Measurements from ENCODE around the gene TMPRSS6.

Gene TMPRSS6

DNA sequence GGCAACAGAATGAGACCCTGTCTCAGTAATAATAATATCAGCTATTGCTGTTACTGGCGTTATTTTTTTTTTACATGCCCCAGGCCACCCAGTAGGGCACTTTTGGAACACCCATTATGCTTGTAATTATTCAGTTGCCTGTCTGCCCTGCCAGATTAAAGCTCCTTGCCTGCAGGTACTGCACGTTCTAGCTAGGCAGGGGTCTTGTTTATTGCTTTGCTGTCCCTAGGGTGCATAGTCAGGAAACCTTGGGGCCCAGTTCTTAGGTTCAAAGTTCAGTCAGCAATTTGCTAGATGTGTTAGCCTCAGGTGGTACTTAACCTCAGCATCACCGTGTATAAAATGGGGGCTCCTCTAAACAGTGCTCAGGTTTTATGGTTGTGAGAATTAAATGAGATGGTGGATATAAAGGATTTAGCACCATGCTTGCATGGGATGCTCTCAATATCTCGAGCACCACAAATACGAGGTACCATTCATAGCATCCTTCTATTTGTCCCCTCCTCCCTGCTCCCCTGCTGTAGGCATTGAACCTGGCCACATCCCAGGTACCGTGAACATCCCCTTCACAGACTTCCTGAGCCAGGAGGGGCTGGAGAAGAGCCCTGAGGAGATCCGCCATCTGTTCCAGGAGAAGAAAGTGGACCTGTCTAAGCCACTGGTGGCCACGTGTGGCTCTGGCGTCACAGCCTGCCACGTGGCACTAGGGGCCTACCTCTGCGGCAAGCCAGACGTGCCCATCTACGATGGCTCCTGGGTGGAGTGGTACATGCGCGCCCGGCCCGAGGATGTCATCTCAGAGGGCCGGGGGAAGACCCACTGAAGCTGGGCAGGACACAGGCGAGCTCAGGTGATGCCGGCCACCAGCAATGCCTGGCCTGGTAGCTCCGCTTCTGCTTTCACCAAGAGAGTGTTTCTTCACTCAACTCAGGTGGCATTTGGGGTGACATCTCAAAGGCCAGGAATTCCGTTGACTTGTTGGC lies 80.5 kb downstream of the TMPRSS6 start:
- no peak for DNase-seq
- no peak overlapping the region for H3K4me3 ChIP-seq (ENCODE audit: low read depth, low read length)
- H3K36me3 ChIP-seq = peaks cover 32% of the 10 kb centered on the region
- no peaks in the 10 kb centered on the region for H3K27me3 ChIP-seq (ENCODE audit: insufficient read depth, low read depth, severe bottlenecking)
- TF ChIP-seq, protein P1, sequence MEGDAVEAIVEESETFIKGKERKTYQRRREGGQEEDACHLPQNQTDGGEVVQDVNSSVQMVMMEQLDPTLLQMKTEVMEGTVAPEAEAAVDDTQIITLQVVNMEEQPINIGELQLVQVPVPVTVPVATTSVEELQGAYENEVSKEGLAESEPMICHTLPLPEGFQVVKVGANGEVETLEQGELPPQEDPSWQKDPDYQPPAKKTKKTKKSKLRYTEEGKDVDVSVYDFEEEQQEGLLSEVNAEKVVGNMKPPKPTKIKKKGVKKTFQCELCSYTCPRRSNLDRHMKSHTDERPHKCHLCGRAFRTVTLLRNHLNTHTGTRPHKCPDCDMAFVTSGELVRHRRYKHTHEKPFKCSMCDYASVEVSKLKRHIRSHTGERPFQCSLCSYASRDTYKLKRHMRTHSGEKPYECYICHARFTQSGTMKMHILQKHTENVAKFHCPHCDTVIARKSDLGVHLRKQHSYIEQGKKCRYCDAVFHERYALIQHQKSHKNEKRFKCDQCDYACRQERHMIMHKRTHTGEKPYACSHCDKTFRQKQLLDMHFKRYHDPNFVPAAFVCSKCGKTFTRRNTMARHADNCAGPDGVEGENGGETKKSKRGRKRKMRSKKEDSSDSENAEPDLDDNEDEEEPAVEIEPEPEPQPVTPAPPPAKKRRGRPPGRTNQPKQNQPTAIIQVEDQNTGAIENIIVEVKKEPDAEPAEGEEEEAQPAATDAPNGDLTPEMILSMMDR (IDR thresholded peaks at IDR 0.05; ENCODE audit: low read depth, low read length) = no peak
- no peak overlapping the region for H3K27ac ChIP-seq
- no peaks in the 10 kb centered on the region for H3K9me3 ChIP-seq (ENCODE audit: severe bottlenecking)

DNA sequence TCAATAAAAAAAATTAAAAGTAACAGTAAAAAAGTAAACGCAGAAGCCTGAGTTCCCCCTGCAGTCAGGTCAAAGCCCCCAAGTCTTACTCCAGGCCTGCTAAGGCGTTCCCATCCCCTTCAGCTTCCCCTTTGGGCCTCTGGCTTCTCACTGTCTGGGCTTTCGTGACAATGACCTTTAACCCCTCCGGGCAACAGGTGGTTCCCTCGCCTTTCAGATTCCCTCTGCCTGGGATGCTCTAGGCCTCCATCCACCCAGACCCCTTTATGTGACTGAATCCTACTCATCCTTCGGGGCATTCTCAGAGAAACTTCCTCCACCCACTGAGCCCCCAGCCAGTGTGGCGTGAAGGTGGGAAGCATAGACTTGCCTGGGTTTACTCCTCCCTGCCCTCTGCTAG lies 82.0 kb downstream of the TMPRSS6 start:
- H3K4me3 ChIP-seq (ENCODE audit: low read depth, low read length) = no peak overlapping the region
- TF ChIP-seq, protein P1 (IDR thresholded peaks at IDR 0.05; ENCODE audit: low read depth, low read length) = no peak
- peaks cover 32% of the 10 kb centered on the region for H3K36me3 ChIP-seq
- H3K27me3 ChIP-seq (ENCODE audit: insufficient read depth, low read depth, severe bottlenecking) = no peaks in the 10 kb centered on the region
- H3K9me3 ChIP-seq (ENCODE audit: severe bottlenecking) = no peaks in the 10 kb centered on the region
- DNase-seq = no peak
- no peak overlapping the region for H3K27ac ChIP-seq

DNA sequence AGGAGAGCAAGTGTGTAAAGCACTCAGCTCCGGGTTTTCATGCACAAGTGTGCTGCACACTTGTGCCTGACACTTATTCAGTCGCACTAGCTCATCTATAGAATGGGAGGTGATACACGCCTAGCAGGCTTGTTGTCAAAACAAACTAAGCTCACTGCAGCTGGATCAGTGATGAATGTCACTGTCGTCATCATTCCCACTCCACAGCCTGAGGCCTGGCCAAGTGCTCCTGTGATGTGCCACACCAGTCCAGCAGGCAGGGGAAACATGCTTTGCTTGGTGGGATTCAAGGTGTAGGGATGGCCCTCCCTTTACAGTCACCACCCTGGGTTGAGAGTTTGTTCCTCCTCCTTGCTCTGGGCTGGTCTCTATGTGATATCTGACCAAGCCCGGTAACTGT lies 83.2 kb downstream of the TMPRSS6 start:
- Histone ChIP-seq H3K9me3 (ENCODE audit: severe bottlenecking) (no peaks in the 10 kb centered on the region), H3K27me3 (ENCODE audit: insufficient read depth, low read depth, severe bottlenecking) (no peaks in the 10 kb centered on the region), H3K4me3 (ENCODE audit: low read depth, low read length) (no peak overlapping the region), H3K27ac (no peak overlapping the region), H3K36me3 (peaks cover 32% of the 10 kb centered on the region)
- no peak for DNase-seq
- TF ChIP-seq, protein P1 (IDR thresholded peaks at IDR 0.05; ENCODE audit: low read depth, low read length) = no peak

DNA sequence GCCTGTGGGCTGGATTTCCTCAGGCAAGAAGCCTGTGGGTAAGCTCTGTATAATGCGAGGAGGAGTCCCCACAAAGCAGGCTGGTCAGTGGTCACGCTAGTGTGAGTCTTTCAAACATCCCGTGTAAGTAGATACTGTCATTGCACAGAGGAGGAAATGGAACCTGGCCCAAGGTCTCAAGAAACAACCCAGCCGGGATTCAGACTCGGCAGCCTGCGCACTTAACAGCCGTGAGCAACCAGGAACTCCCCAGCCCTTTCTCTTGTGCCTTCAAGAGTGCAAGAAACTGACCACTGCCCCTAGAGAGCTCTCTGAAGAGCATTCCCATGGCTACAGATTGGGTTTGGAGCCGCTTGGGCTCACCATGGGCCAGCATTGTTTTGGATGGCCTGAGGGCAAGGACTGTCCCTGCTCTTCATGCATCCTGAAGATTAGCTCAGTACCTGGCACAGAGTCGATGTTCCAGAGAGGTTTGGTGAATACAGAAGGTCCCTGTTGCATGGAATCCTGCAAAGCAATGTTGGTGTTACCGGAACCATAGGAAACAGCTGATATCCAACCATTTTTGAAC lies 83.9 kb downstream of the TMPRSS6 start:
- Histone ChIP-seq H3K36me3 (peaks cover 32% of the 10 kb centered on the region), H3K4me3 (ENCODE audit: low read depth, low read length) (no peak overlapping the region), H3K9me3 (ENCODE audit: severe bottlenecking) (no peaks in the 10 kb centered on the region), H3K27me3 (ENCODE audit: insufficient read depth, low read depth, severe bottlenecking) (no peaks in the 10 kb centered on the region), H3K27ac (no peak overlapping the region)
- TF ChIP-seq, protein P1 (IDR thresholded peaks at IDR 0.05; ENCODE audit: low read depth, low read length) = no peak
- no peak for DNase-seq

DNA sequence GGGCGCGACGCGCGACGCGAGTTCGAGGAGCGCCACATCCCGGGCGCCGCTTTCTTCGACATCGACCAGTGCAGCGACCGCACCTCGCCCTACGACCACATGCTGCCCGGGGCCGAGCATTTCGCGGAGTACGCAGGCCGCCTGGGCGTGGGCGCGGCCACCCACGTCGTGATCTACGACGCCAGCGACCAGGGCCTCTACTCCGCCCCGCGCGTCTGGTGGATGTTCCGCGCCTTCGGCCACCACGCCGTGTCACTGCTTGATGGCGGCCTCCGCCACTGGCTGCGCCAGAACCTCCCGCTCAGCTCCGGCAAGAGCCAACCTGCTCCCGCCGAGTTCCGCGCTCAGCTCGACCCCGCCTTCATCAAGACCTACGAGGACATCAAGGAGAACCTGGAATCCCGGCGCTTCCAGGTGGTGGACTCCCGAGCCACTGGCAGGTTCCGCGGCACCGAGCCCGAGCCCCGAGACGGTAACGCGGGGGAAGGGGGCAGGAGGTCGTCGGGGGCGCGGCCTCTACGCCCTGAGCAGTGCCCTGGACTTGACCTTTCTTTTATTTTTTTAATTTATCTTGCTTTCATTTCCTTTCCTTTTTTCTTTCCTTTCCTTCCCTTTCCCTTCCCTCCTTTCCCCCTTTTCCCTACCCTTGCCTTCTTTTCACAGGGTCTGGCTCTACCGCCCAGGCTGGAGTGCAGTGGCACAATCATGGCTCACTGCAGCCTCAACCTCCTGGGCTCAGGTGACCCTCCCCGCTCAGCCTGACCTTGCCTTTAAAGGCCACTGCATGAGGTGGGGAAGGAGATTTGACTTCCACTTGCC lies 85.0 kb downstream of the TMPRSS6 start:
- no peaks in the 10 kb centered on the region for H3K27me3 ChIP-seq (ENCODE audit: insufficient read depth, low read depth, severe bottlenecking)
- no peaks in the 10 kb centered on the region for H3K9me3 ChIP-seq (ENCODE audit: severe bottlenecking)
- no peak for DNase-seq
- H3K36me3 ChIP-seq = peaks cover 32% of the 10 kb centered on the region
- TF ChIP-seq, protein P1 (IDR thresholded peaks at IDR 0.05; ENCODE audit: low read depth, low read length) = no peak
- H3K4me3 ChIP-seq (ENCODE audit: low read depth, low read length) = no peak overlapping the region
- H3K27ac ChIP-seq = no peak overlapping the region

All from WERI-Rb-1 (cell line).